Measurements from ENCODE around the gene UNC5A.

DNA sequence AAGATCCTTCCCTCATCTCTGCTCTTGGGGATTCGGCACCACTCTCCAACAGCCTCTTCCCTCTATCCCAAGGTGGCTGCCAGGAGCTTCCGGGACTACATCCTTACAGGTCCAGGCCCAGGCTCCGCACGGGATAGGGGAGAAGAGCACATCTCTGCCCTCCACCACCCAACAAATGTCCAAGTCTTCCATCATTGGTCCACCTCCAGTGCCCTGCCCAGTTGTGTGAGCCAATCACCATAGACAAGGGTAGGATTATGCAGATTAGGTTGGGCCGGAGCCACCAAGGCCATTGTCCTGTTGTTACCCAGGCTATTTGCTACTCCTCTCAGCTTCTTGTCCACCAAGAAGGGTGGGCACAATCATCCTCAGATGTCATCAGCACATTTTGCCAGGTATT, 9.1 kb downstream of the UNC5A start:
- TF ChIP-seq RAD21 (IDR thresholded peaks at IDR 0.05; ENCODE audit: low read depth) (no peak), JUND (IDR thresholded peaks at IDR 0.05) (no peak), ZFX (IDR thresholded peaks at IDR 0.05) (no peak), POLR2A (IDR thresholded peaks at IDR 0.05; ENCODE audit: borderline replicate concordance, extremely low read depth, insufficient read depth, insufficient read length) (no peak), TCF7L2 (IDR thresholded peaks at IDR 0.05; ENCODE audit: borderline replicate concordance, extremely low read depth, insufficient read depth, insufficient read length) (no peak), EZH2 (IDR thresholded peaks at IDR 0.05) (no peak), REST (IDR thresholded peaks at IDR 0.05; ENCODE audit: low read depth) (no peak), EZH2phosphoT487 (IDR thresholded peaks at IDR 0.05; ENCODE audit: borderline replicate concordance) (no peak), POLR2AphosphoS5 (IDR thresholded peaks at IDR 0.05; ENCODE audit: low read depth, low read length) (no peak), ZBTB33 (IDR thresholded peaks at IDR 0.05; ENCODE audit: extremely low read depth, insufficient replicate concordance, low read length) (no peak), ZNF274 (IDR thresholded peaks at IDR 0.05; ENCODE audit: low read depth, low read length) (no peak)
- TF ChIP-seq, protein P1, sequence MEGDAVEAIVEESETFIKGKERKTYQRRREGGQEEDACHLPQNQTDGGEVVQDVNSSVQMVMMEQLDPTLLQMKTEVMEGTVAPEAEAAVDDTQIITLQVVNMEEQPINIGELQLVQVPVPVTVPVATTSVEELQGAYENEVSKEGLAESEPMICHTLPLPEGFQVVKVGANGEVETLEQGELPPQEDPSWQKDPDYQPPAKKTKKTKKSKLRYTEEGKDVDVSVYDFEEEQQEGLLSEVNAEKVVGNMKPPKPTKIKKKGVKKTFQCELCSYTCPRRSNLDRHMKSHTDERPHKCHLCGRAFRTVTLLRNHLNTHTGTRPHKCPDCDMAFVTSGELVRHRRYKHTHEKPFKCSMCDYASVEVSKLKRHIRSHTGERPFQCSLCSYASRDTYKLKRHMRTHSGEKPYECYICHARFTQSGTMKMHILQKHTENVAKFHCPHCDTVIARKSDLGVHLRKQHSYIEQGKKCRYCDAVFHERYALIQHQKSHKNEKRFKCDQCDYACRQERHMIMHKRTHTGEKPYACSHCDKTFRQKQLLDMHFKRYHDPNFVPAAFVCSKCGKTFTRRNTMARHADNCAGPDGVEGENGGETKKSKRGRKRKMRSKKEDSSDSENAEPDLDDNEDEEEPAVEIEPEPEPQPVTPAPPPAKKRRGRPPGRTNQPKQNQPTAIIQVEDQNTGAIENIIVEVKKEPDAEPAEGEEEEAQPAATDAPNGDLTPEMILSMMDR (IDR thresholded peaks at IDR 0.05 in 2 of 3, conservative IDR thresholded peaks at IDR 0.05 in 1 of 3; ENCODE audit: borderline replicate concordance in 1 of 3, insufficient read depth in 1 of 3, low read depth in 2 of 3, low read length in 2 of 3): no peak
- TF ChIP-seq, protein P2, sequence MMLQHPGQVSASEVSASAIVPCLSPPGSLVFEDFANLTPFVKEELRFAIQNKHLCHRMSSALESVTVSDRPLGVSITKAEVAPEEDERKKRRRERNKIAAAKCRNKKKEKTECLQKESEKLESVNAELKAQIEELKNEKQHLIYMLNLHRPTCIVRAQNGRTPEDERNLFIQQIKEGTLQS (IDR thresholded peaks at IDR 0.05): no peak
- TF ChIP-seq, protein P3, sequence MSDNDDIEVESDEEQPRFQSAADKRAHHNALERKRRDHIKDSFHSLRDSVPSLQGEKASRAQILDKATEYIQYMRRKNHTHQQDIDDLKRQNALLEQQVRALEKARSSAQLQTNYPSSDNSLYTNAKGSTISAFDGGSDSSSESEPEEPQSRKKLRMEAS (IDR thresholded peaks at IDR 0.05): no peak
